ENCODE results near the gene FNIP2.
A peak's percentile ranks its signal among the peaks of the same experiment; 100 is the strongest.

Gene FNIP2

GRCh38 chr4:158850371-158850770 is 81.5 kb downstream of the FNIP2 start (continued):
- TF ChIP-seq ZNF660 (tag by site-specific recombination; IDR thresholded peaks at IDR 0.05) (no peak), ZNF513 (tag by site-specific recombination; IDR thresholded peaks at IDR 0.05) (no peak), ZNF324 (tag by site-specific recombination; IDR thresholded peaks at IDR 0.05) (no peak), KLF8 (tag by site-specific recombination; IDR thresholded peaks at IDR 0.05) (no peak), ZSCAN4 (tag by site-specific recombination; IDR thresholded peaks at IDR 0.05) (no peak), ZBTB6 (tag by site-specific recombination; IDR thresholded peaks at IDR 0.05) (no peak), ZBTB10 (tag by site-specific recombination; IDR thresholded peaks at IDR 0.05) (no peak), ZNF175 (tag by site-specific recombination; IDR thresholded peaks at IDR 0.05) (no peak)

GRCh38 chr4:158850800-158851644 is 82.2 kb downstream of the FNIP2 start:
- CTCF ChIA-PET = interaction anchor here (0.6 to 3.0 kb wide), 21 partner anchors 9 to 580 kb away, joined by 3 to 18 read pairs (median 3); no protein-coding TSS in a partner anchor
- Histone ChIP-seq H3K9me3 (ENCODE audit: control insufficient read depth, insufficient read depth, low read depth, low read length) (no peaks in the 10 kb centered on the region), H3K4me3 (ENCODE audit: low read depth, low read length) (no peak overlapping the region), H3K36me3 (ENCODE audit: control insufficient read depth in 2 of 2, insufficient read depth in 1 of 2, low read length in 2 of 2) (peaks cover 0 to 25% of the 10 kb centered on the region in 2 experiments; a peak in 1 of 3 replicates), H3K27ac (ENCODE audit: extremely low read depth, low read depth, low read length) (no peak overlapping the region), H3K4me1 (ENCODE audit: control insufficient read depth, insufficient read depth, low read length) (no peaks in the 10 kb centered on the region)
- no peak for TF ChIP-seq PRDM6 (tag by site-specific recombination; IDR thresholded peaks at IDR 0.05)
- TF ChIP-seq OSR2 (tag by site-specific recombination; IDR thresholded peaks at IDR 0.05) = no peak
- TF ChIP-seq ZNF274 (IDR thresholded peaks at IDR 0.05; ENCODE audit: low read length) = no peak
- TF ChIP-seq ZNF274 (tag by site-specific recombination; IDR thresholded peaks at IDR 0.05; ENCODE audit: borderline replicate concordance) = no peak
- peak; percentile 19; the same call in 1 of the 2 replicates for TF ChIP-seq ZNF654 (tag by site-specific recombination; IDR thresholded peaks at IDR 0.05; ENCODE audit: low read depth)
- TF ChIP-seq SP2 (tag by site-specific recombination; IDR thresholded peaks at IDR 0.05) = no peak
- no peak for TF ChIP-seq SP3 (tag by site-specific recombination; IDR thresholded peaks at IDR 0.05)
- no peak for TF ChIP-seq ZNF624 (tag by site-specific recombination; IDR thresholded peaks at IDR 0.05)
- POLR2A ChIA-PET = interaction anchor here (0.6 kb wide), 1 partner anchor 117 kb away, joined by 3 read pairs; no protein-coding TSS in a partner anchor
